ENCODE measurements around the gene LILRB3. TPM values are rescaled to one million over a fixed set of nuclear protein-coding genes. Genes with fewer than 3 reads are reported as not detected.
"Not testable (repeated sequence)": the region's sequence is repeated elsewhere in the genome, so short reads cannot be mapped to it uniquely, and the experiment has no call there.

Gene LILRB3
- total and polyA plus RNA-seq, 12 donors: 0.22 to 56.2 (median 10.9) TPM

DNA sequence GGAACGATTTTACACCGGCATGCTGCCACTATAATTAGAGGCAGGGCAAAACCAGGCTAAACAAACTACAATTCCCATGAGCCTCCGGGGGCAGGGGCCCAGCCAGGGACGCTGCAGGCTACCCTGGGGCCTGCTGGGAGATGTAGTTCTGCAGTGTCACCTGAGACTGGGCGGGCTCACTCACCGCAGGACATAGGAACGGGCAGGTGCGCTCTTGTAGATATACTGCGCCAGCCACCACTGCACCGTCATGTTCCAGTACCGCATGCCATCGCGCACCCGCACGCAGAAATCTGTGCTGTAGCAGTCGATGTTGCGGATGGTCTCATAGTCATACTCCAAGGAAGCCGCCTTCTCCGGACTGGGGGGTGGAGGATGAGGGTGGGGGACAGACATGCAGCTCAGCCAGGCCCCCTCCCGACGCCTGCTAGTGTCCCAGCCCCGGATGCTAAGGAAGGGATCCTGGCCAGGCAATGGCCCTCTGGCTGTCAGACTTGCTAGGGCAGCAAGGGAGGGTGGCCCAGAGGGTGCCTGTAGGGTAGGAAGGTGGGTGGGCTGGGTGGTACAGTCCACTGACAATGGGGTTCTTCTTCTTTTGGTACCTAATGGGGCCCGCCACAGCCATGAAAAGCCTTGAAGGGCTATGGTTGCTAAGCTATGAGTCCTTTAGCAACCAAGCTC lies 44.1 kb downstream of the LILRB3 start:
- no peaks in the 10 kb centered on the region for H3K4me1 ChIP-seq (replicated peaks in 1 of 2)
- H3K27ac ChIP-seq: no peak overlapping the region
- TF ChIP-seq POLR2A (IDR thresholded peaks at IDR 0.05): no peak
- H3K9me3 ChIP-seq (replicated peaks in 1 of 3): no peaks in the 10 kb centered on the region
- intact Hi-C loops (cut with DNase I): no loop called here
- no peaks in the 10 kb centered on the region for H3K27me3 ChIP-seq
- no peak for DNase-seq
- H3K36me3 ChIP-seq (replicated peaks in 1 of 2): peaks cover 0 to 44% of the 10 kb centered on the region in 2 donors
- no peak overlapping the region for H3K4me3 ChIP-seq
- WGBS, 4 donors: 61 to 82% (median 80%) methylated on average over 6 to 23 of the region's 23 CpGs

GRCh38 chr19:54173951-54174834 lies 48.6 kb downstream of the LILRB3 start:
- Histone ChIP-seq H3K27ac (no peak overlapping the region), H3K36me3 (replicated peaks in 1 of 2) (peaks cover 0 to 14% of the 10 kb centered on the region in 2 donors), H3K9me3 (replicated peaks in 1 of 3) (no peaks in the 10 kb centered on the region), H3K27me3 (no peaks in the 10 kb centered on the region), H3K4me1 (replicated peaks in 1 of 2) (peaks cover 6 to 7% of the 10 kb centered on the region in 2 donors), H3K4me3 (no peak overlapping the region)
- DNase-seq: no peak
- intact Hi-C loops (cut with DNase I): no loop called here
- no peak for TF ChIP-seq CTCF (IDR thresholded peaks at IDR 0.05)
- TF ChIP-seq POLR2A (IDR thresholded peaks at IDR 0.05): no peak
- WGBS, 4 donors: 62 to 82% (median 74%) methylated on average over 17 to 25 of the region's 25 CpGs

DNA sequence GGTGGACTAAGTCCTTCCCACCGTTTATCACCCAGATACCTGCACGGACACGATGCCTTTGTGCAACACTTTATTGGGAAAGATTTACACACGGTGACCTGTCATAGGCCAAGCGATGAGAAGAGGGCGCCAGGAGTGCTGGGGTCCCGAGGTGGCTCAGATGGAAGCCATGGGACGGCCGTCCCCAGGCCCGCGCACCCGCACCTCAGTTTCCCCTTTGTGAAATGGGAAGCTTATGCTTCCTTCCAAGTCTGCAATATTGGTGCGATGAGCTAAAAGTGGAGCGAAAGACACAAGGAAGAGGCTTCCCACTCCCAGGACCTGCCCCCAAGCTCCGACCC lies 49.5 kb downstream of the LILRB3 start:
- TF ChIP-seq CTCF (IDR thresholded peaks at IDR 0.05) (no peak), POLR2A (IDR thresholded peaks at IDR 0.05) (no peak)
- H3K27ac ChIP-seq: no peak overlapping the region
- H3K36me3 ChIP-seq (replicated peaks in 1 of 2): peaks cover 0 to 8% of the 10 kb centered on the region in 2 donors
- H3K27me3 ChIP-seq: no peaks in the 10 kb centered on the region
- intact Hi-C loops (cut with DNase I): no loop called here
- DNase-seq: no peak
- H3K4me1 ChIP-seq (replicated peaks in 1 of 2): peaks cover 6 to 7% of the 10 kb centered on the region in 2 donors
- no peaks in the 10 kb centered on the region for H3K9me3 ChIP-seq (replicated peaks in 1 of 3)
- H3K4me3 ChIP-seq: no peak overlapping the region
- WGBS, 4 donors: 31 to 70% (median 40%) methylated on average over 2 to 15 of the region's 15 CpGs

- Histone ChIP-seq H3K27me3 (no peaks in the 10 kb centered on the region), H3K36me3 (replicated peaks in 1 of 2) (peaks cover 0 to 4% of the 10 kb centered on the region in 2 donors), H3K27ac (no peak within 1 kb of the TSS), H3K4me1 (replicated peaks in 1 of 2) (peaks cover 6 to 7% of the 10 kb centered on the region in 2 donors), H3K9me3 (replicated peaks in 1 of 3) (no peaks in the 10 kb centered on the region), H3K4me3 (no peak within 1 kb of the TSS)
- intact Hi-C loops (cut with DNase I): no loop called here
- 13 to 19% (median 15%) methylated on average over 5 to 13 of the region's 13 CpGs for WGBS, 4 donors
- TF ChIP-seq CTCF (IDR thresholded peaks at IDR 0.05): peak in 2 of 6 experiments; percentile 4 to 11
- no peak for TF ChIP-seq POLR2A (IDR thresholded peaks at IDR 0.05)
- no peak for DNase-seq
These were observed 50.1 kb downstream of the LILRB3 start, which contains the start of gene TMC4 for GRCh38 chr19:54172471-54173358. TMC4 (minus strand) TSS chr19:54173160; CDS start chr19:54173117, 43 bp downstream.

- intact Hi-C loops (cut with DNase I); H3K27me3 ChIP-seq; H3K9me3 ChIP-seq (replicated peaks in 1 of 3); H3K36me3 ChIP-seq (replicated peaks in 1 of 2); H3K4me1 ChIP-seq (replicated peaks in 1 of 2); H3K4me3 ChIP-seq; H3K27ac ChIP-seq; DNase-seq: not testable (repeated sequence)
- 68 to 75% (median 72%) methylated on average over 13 to 18 of the region's 23 CpGs for WGBS, 4 donors
These were observed 50.9 kb downstream of the LILRB3 start for GRCh38 chr19:54171736-54172431.

Measured in adrenal gland (tissue), 12 donors.